Lower lobe of right lung (tissue), 2 donors: ENCODE results near the gene PSME3. TPM values are rescaled to one million over a fixed set of nuclear protein-coding genes. Genes with fewer than 3 reads are reported as not detected.
"Not testable (repeated sequence)": the region's sequence is repeated elsewhere in the genome, so short reads cannot be mapped to it uniquely, and the experiment has no call there.

Experiments used
- ATAC-seq, 2 donors: fragments of 200-7000 bp; cut with Tn5 transposase; one replicate each; pipeline ENCODE4 v1.9.1; 2020 to 2022; ENCODE audit warnings: mild to moderate bottlenecking in 2 of 2, moderate library complexity in 2 of 2
- DNase-seq: peaks from one replicate; pipeline ENCODE4 v3.0.0-alpha.2; 2020
- H3K27ac ChIP-seq: fragments of 200-600 bp; one replicate; pipeline ENCODE4 v1.8.0; 2022
- H3K27me3 ChIP-seq: fragments of 200-600 bp; one replicate; pipeline ENCODE4 v1.8.0; 2022; ENCODE audit warnings: low read depth
- H3K36me3 ChIP-seq: fragments of 200-600 bp; one replicate; pipeline ENCODE4 v1.8.0; 2022; ENCODE audit warnings: mild to moderate bottlenecking
- H3K4me1 ChIP-seq: fragments of 200-600 bp; one replicate; pipeline ENCODE4 v1.8.0; 2022
- H3K4me3 ChIP-seq: fragments of 200-600 bp; one replicate; pipeline ENCODE4 v1.8.0; 2022; ENCODE audit warnings: mild to moderate bottlenecking
- H3K9me3 ChIP-seq: fragments of 200-600 bp; one replicate; pipeline ENCODE4 v1.8.0; 2022
- CTCF ChIP-seq: fragments of 200-600 bp; IDR thresholded peaks from one replicate; pipeline ENCODE4 v1.8.0; 2022; ENCODE audit warnings: antibody characterized with exemption, mild to moderate bottlenecking
- intact Hi-C: fragments of 100-400 bp; cut with DNase I; formaldehyde crosslinking; loops from one replicate; pipeline ENCODE4 v1.11.0; 2022
- total RNA-seq: library from RNA; stranded (reverse); fragmentation: NEBNext Ultra II Directional; extraction: Animal tissue kit (Norgen Biotek cat#: 25700); gene quantifications from one replicate; pipeline ENCODE4 v1.2.1, GENCODE V29; 2021
- donor health status: DM: no; HTN: yes; CAD: no; lungs with severe emphysema.

PSME3 gene
- total RNA-seq, 1 donor from 2014 or later: 81.6 TPM

GRCh38 chr17:42871647-42872046, 38.5 kb downstream of the PSME3 start:
- no peak overlapping the region for H3K27ac ChIP-seq
- intact Hi-C loops: no loop called here
- TF ChIP-seq CTCF: no peak
- H3K36me3 ChIP-seq: no peaks in the 10 kb centered on the region
- no peaks in the 10 kb centered on the region for H3K4me1 ChIP-seq
- H3K4me3 ChIP-seq: no peak overlapping the region
- H3K9me3 ChIP-seq: no peaks in the 10 kb centered on the region
- no peaks in the 10 kb centered on the region for H3K27me3 ChIP-seq
- ATAC-seq: no peak
- DNase-seq: no peak

GRCh38 chr17:42872251-42872965, 39.2 kb downstream of the PSME3 start:
- DNase-seq (no peak), ATAC-seq (peak in 1 of 2 donors; percentile 61)
- Histone ChIP-seq H3K4me3 (no peak overlapping the region), H3K9me3 (no peaks in the 10 kb centered on the region), H3K4me1 (no peaks in the 10 kb centered on the region), H3K27me3 (no peaks in the 10 kb centered on the region), H3K36me3 (no peaks in the 10 kb centered on the region), H3K27ac (no peak overlapping the region)
- no peak for TF ChIP-seq CTCF
- intact Hi-C loops: no loop called here

GRCh38 chr17:42873315-42873714, 40.1 kb downstream of the PSME3 start:
- no peak overlapping the region for H3K27ac ChIP-seq
- TF ChIP-seq CTCF: no peak

GRCh38 chr17:42873932-42874695, 40.9 kb downstream of the PSME3 start:
- DNase-seq, H3K4me3 ChIP-seq, H3K9me3 ChIP-seq, intact Hi-C loops, H3K36me3 ChIP-seq, H3K4me1 ChIP-seq, H3K27me3 ChIP-seq: not testable (repeated sequence)
- peak; percentile 63 to 71 for ATAC-seq
- peak overlapping the region; percentile 31 for H3K27ac ChIP-seq

More at GRCh38 chr17:42873315-42873714, 40.1 kb downstream of the PSME3 start:
- Histone ChIP-seq H3K4me3 (no peak overlapping the region), H3K36me3 (no peaks in the 10 kb centered on the region), H3K27me3 (no peaks in the 10 kb centered on the region), H3K4me1 (no peaks in the 10 kb centered on the region), H3K9me3 (no peaks in the 10 kb centered on the region)
- DNase-seq (no peak), ATAC-seq (no peak)
- intact Hi-C loops: no loop called here

GRCh38 chr17:42877037-42877436, 43.8 kb downstream of the PSME3 start:
- H3K27me3 ChIP-seq: no peaks in the 10 kb centered on the region
- TF ChIP-seq CTCF: no peak
- no peak overlapping the region for H3K27ac ChIP-seq
- intact Hi-C loops: no loop called here
- H3K4me1 ChIP-seq: no peaks in the 10 kb centered on the region
- H3K4me3 ChIP-seq: no peak overlapping the region
- no peaks in the 10 kb centered on the region for H3K9me3 ChIP-seq
- no peaks in the 10 kb centered on the region for H3K36me3 ChIP-seq
- ATAC-seq (no peak), DNase-seq (no peak)
